ENCODE measurements around the gene MAST4.

The MAST4 gene

GRCh38 chr5:66958201-66958979 lies 362.2 kb downstream of the MAST4 start:
- in situ Hi-C loops (cut with MboI; ENCODE audit: low sequenced_read_pairs, unreplicated experiment) = no loop called here
- TF ChIP-seq CTCF (IDR thresholded peaks at IDR 0.05; ENCODE audit: borderline replicate concordance, control extremely low read depth, extremely low read depth, insufficient read depth, missing control alignments) = no peak
- DNase-seq (ENCODE audit: low spot score) = no peak

- no peak for TF ChIP-seq CTCF (IDR thresholded peaks at IDR 0.05; ENCODE audit: borderline replicate concordance, control extremely low read depth, extremely low read depth, insufficient read depth, missing control alignments)
- DNase-seq (ENCODE audit: low spot score) = no peak
- in situ Hi-C loops (cut with MboI; ENCODE audit: low sequenced_read_pairs, unreplicated experiment) = no loop called here
These were observed 362.9 kb downstream of the MAST4 start for GRCh38 chr5:66958980-66959641.

GRCh38 chr5:66959653-66960052 lies 363.5 kb downstream of the MAST4 start:
- in situ Hi-C loops (cut with MboI; ENCODE audit: low sequenced_read_pairs, unreplicated experiment) = no loop called here
- no peak for TF ChIP-seq CTCF (IDR thresholded peaks at IDR 0.05; ENCODE audit: borderline replicate concordance, control extremely low read depth, extremely low read depth, insufficient read depth, missing control alignments)
- no peak for DNase-seq (ENCODE audit: low spot score)

- no peak for DNase-seq (ENCODE audit: low spot score)
These were observed 364.4 kb downstream of the MAST4 start for GRCh38 chr5:66960369-66961137.

GRCh38 chr5:66963559-66963971 lies 367.4 kb downstream of the MAST4 start:
- no peak for TF ChIP-seq CTCF (IDR thresholded peaks at IDR 0.05; ENCODE audit: borderline replicate concordance, control extremely low read depth, extremely low read depth, insufficient read depth, missing control alignments)
- in situ Hi-C loops (cut with MboI; ENCODE audit: low sequenced_read_pairs, unreplicated experiment) = no loop called here
- no peak for DNase-seq (ENCODE audit: low spot score)

More at GRCh38 chr5:66960369-66961137, 364.4 kb downstream of the MAST4 start:
- in situ Hi-C loops (cut with MboI; ENCODE audit: low sequenced_read_pairs, unreplicated experiment) = no loop called here
- TF ChIP-seq CTCF (IDR thresholded peaks at IDR 0.05; ENCODE audit: borderline replicate concordance, control extremely low read depth, extremely low read depth, insufficient read depth, missing control alignments) = no peak

GRCh38 chr5:66966439-66966838 lies 370.2 kb downstream of the MAST4 start:
- no peak for DNase-seq (ENCODE audit: low spot score)
- in situ Hi-C loops (cut with MboI; ENCODE audit: low sequenced_read_pairs, unreplicated experiment) = no loop called here
- TF ChIP-seq CTCF (IDR thresholded peaks at IDR 0.05; ENCODE audit: borderline replicate concordance, control extremely low read depth, extremely low read depth, insufficient read depth, missing control alignments) = no peak

All from GM13976 (cell line).